Smooth muscle cell (in vitro differentiated cells): ENCODE measurements around the gene ROCK2. TPM values are rescaled to one million over a fixed set of nuclear protein-coding genes. Genes with fewer than 3 reads are reported as not detected.

Source experiments
- DNase-seq: peaks from one replicate; lab custom pipeline; 2025; ENCODE audit not compliant: unreplicated experiment; lab: John Stamatoyannopoulos, UW
- H2AFZ ChIP-seq: fragments of 200-600 bp; sonication (generic); 2 replicates; pipeline ENCODE4 v1.6.0; 2016; ENCODE audit warnings: antibody characterized with exemption, low read depth, mild to moderate bottlenecking
- H3F3A ChIP-seq: fragments of 200-600 bp; sonication (generic); 2 replicates; pipeline ENCODE4 v1.6.0; 2017; ENCODE audit warnings: antibody characterized with exemption, low read depth
- H3K27ac ChIP-seq: fragments of 200-600 bp; sonication (generic); 2 replicates; pipeline ENCODE4 v1.5.1; 2016; ENCODE audit warnings: low read depth, mild to moderate bottlenecking
- H3K27me3 ChIP-seq: fragments of 200-600 bp; sonication (generic); 2 replicates; pipeline ENCODE4 v1.6.1; 2016; ENCODE audit warnings: low read depth, mild to moderate bottlenecking
- H3K36me3 ChIP-seq: fragments of 200-600 bp; sonication (generic); 2 replicates; pipeline ENCODE4 v1.5.1; 2016; ENCODE audit warnings: low read depth
- H3K4me1 ChIP-seq: fragments of 200-600 bp; sonication (generic); 2 replicates; pipeline ENCODE4 v1.5.1; 2016; ENCODE audit warnings: low read depth
- H3K4me2 ChIP-seq: fragments of 200-600 bp; sonication (generic); 2 replicates; pipeline ENCODE4 v1.6.0; 2016; ENCODE audit warnings: mild to moderate bottlenecking
- H3K4me3 ChIP-seq: fragments of 200-600 bp; sonication (generic); 2 replicates; pipeline ENCODE4 v1.5.1; 2016; ENCODE audit warnings: mild to moderate bottlenecking
- H3K79me2 ChIP-seq: fragments of 200-600 bp; sonication (generic); 2 replicates; pipeline ENCODE4 v1.6.0; 2016; ENCODE audit warnings: low read depth, mild to moderate bottlenecking
- H3K9ac ChIP-seq: fragments of 200-600 bp; sonication (generic); 2 replicates; pipeline ENCODE4 v1.6.0; 2016; ENCODE audit warnings: low read depth
- H3K9me3 ChIP-seq: fragments of 200-600 bp; sonication (generic); replicated peaks from 2 replicates; pipeline ENCODE4 v1.5.1; 2016; ENCODE audit warnings: low read depth
- H4K20me1 ChIP-seq: fragments of 200-600 bp; sonication (generic); 2 replicates; pipeline ENCODE4 v1.6.0; 2016; ENCODE audit warnings: low read depth
- CTCF ChIP-seq: fragments of 200-600 bp; sonication (generic); IDR thresholded peaks from 2 replicates; pipeline ENCODE4 v1.5.1; 2017; ENCODE audit warnings: borderline replicate concordance, mild to moderate bottlenecking, antibody characterized with exemption; ENCODE audit not compliant: insufficient read depth, poor library complexity, severe bottlenecking
- WGBS: methylation state at CpG from one replicate; pipeline ENCODE4 v1.1.7; 2016; ENCODE audit warnings: low lambda C conversion rate; 5-methylcytosine and 5-hydroxymethylcytosine counted together
- polyA plus RNA-seq: library from polyadenylated mRNA; unstranded; fragments of >200 nt; fragmentation: Nextera tagmentation; extraction: Ambion mirVana; gene quantifications from 2 replicates; pipeline ENCODE4 v1.2.1, GENCODE V29; 2016
- total RNA-seq: library from RNA; depleted of rRNA; stranded (reverse); fragments of >200 nt; gene quantifications from 2 replicates; pipeline ENCODE4 v1.2.3, GENCODE V29; 2014

The ROCK2 gene
- total and polyA plus RNA-seq, 2 experiments from 2014 or later = 27.2 to 45.5 TPM

DNA sequence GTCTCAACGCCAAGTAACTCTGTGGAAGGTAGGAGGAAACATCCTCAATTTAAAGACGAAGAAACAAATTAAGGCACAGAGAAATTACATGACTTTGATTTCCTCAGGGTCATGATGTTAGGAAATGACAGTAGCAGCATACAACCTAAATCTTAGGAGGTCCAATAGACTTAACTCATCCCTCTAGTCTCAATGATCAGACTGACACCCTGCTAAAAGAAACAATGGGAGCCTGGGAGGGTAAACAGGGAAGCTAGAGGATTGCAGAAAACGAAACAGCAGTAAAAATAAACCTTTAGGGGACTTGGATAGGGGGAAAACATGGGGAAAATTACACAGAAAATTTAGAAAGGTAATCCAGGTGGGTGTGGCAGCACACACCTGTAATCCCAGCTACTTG lies 56.0 kb downstream of the ROCK2 start:
- Histone ChIP-seq H3F3A (no peaks in the 10 kb centered on the region), H3K79me2 (peaks cover 92% of the 10 kb centered on the region), H3K36me3 (peaks cover 10% of the 10 kb centered on the region), H2AFZ (no peak overlapping the region), H3K27me3 (no peaks in the 10 kb centered on the region), H3K27ac (no peak overlapping the region), H3K4me2 (no peak overlapping the region), H4K20me1 (peaks cover 57% of the 10 kb centered on the region), H3K9ac (no peak overlapping the region), H3K4me1 (peaks cover 19% of the 10 kb centered on the region), H3K9me3 (peaks cover 3% of the 10 kb centered on the region), H3K4me3 (no peak overlapping the region)
- no peak for DNase-seq
- 93% methylated on average over 3 of the region's 3 CpGs for WGBS
- TF ChIP-seq CTCF = no peak

DNA sequence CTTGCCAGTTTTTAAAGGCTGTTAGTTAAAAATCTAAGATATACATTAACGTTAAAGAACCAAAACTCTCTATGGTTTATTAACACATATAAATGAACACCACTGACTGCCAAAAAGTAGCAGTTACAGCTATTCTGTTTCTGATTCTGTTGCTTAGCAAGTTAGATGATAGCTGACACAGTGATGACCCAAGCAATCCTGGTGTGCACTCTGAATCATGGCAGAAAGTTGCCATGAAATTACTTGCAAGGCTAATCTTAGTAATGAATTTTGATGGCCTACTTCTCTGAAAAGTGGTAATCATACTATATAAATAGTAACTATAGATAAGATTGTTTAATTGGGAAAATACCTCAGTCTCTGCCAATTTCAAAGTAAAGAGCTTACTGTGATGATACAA lies 57.7 kb downstream of the ROCK2 start:
- peaks cover 88% of the 10 kb centered on the region for H3K79me2 ChIP-seq
- DNase-seq = no peak

DNA sequence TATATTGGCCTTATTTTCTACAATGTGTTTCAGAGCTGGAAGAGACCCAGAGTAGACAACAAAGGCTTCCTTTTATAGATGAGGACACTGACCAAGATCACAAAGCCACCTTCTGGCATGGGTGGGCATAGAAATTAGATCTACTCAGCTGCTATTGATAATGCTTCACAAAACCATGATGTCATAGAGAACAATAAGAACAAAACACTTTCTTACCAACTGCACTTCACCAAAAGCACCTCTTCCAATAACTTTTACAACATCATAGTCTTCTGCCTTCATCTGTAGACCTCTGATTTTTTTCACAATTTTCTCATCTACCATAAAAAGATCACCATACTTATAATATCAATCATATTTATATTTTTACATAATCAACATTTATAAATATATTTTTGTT lies 58.1 kb downstream of the ROCK2 start:
- Histone ChIP-seq H3K4me2 (no peak overlapping the region), H3K9ac (no peak overlapping the region), H3K27me3 (no peaks in the 10 kb centered on the region), H3F3A (no peaks in the 10 kb centered on the region), H3K4me3 (no peak overlapping the region), H3K27ac (peak overlapping the region; percentile 29), H4K20me1 (peaks cover 60% of the 10 kb centered on the region), H3K79me2 (peaks cover 88% of the 10 kb centered on the region), H3K9me3 (peaks cover 3% of the 10 kb centered on the region), H3K36me3 (peaks cover 13% of the 10 kb centered on the region), H2AFZ (no peak overlapping the region), H3K4me1 (peaks cover 17% of the 10 kb centered on the region)
- no peak for DNase-seq
- TF ChIP-seq CTCF = no peak

More for the DNA sequence above, 57.7 kb downstream of the ROCK2 start:
- H4K20me1 ChIP-seq = peaks cover 60% of the 10 kb centered on the region
- H3K9me3 ChIP-seq = peaks cover 3% of the 10 kb centered on the region
- peak overlapping the region; percentile 29 for H3K27ac ChIP-seq
- WGBS = 100% methylated on average over 1 of the region's 1 CpG
- peaks cover 13% of the 10 kb centered on the region for H3K36me3 ChIP-seq
- H3K4me1 ChIP-seq = peaks cover 17% of the 10 kb centered on the region
- H3F3A ChIP-seq = no peaks in the 10 kb centered on the region
- H3K4me3 ChIP-seq = no peak overlapping the region
- H3K4me2 ChIP-seq = no peak overlapping the region
- TF ChIP-seq CTCF = no peak
- H3K27me3 ChIP-seq = no peaks in the 10 kb centered on the region
- no peak overlapping the region for H3K9ac ChIP-seq
- H2AFZ ChIP-seq = no peak overlapping the region

GRCh38 chr2:11285499-11285898 lies 58.9 kb downstream of the ROCK2 start:
- H3K9ac ChIP-seq = no peak overlapping the region
- no peak for TF ChIP-seq CTCF
- peaks cover 3% of the 10 kb centered on the region for H3K9me3 ChIP-seq
- H3K36me3 ChIP-seq = peaks cover 13% of the 10 kb centered on the region
- no peak overlapping the region for H3K4me3 ChIP-seq
- DNase-seq = no peak
- peaks cover 88% of the 10 kb centered on the region for H3K79me2 ChIP-seq
- H3K27ac ChIP-seq = no peak overlapping the region
- H3K4me1 ChIP-seq = peaks cover 17% of the 10 kb centered on the region
- H3K27me3 ChIP-seq = no peaks in the 10 kb centered on the region
- H3F3A ChIP-seq = no peaks in the 10 kb centered on the region
- peaks cover 60% of the 10 kb centered on the region for H4K20me1 ChIP-seq
- H3K4me2 ChIP-seq = no peak overlapping the region
- H2AFZ ChIP-seq = no peak overlapping the region
- 97% methylated on average over 2 of the region's 2 CpGs for WGBS
